HFF-Myc (cell line): ENCODE results near the gene MEGF11.

Source experiments
- DNase-seq: peaks from one replicate; pipeline ENCODE4 v3.0.0-alpha.2; 2011; ENCODE audit warnings: low read depth; ENCODE audit errors: extremely low read depth
- H3K4me3 ChIP-seq: replicated peaks from 2 replicates; pipeline ENCODE4 v1.5.1; 2011; ENCODE audit warnings: low read depth, mild to moderate bottlenecking, control low read depth, low read length
- CTCF ChIP-seq: IDR thresholded peaks from 2 replicates; pipeline ENCODE4 v1.5.1; 2012; ENCODE audit warnings: mild to moderate bottlenecking, low read depth, low read length, control low read depth; ENCODE audit errors: missing control alignments

MEGF11 gene

GRCh38 chr15:66066481-66066880, 187.1 kb downstream of the MEGF11 start:
- no peak for TF ChIP-seq CTCF
- H3K4me3 ChIP-seq = no peak overlapping the region
- DNase-seq = no peak

GRCh38 chr15:66066005-66066404, 187.5 kb downstream of the MEGF11 start:
- no peak overlapping the region for H3K4me3 ChIP-seq
- TF ChIP-seq CTCF = no peak
- no peak for DNase-seq

GRCh38 chr15:66065325-66065724, 188.2 kb downstream of the MEGF11 start:
- DNase-seq = no peak
- TF ChIP-seq CTCF = no peak
- H3K4me3 ChIP-seq = no peak overlapping the region

- DNase-seq = no peak
- no peak overlapping the region for H3K4me3 ChIP-seq
- TF ChIP-seq CTCF = no peak
These were observed 190.4 kb downstream of the MEGF11 start for GRCh38 chr15:66063147-66063546.

- no peak overlapping the region for H3K4me3 ChIP-seq
- TF ChIP-seq CTCF = no peak
- DNase-seq = no peak
These were observed 196.5 kb downstream of the MEGF11 start for GRCh38 chr15:66057089-66057488.

GRCh38 chr15:66053991-66054390, 199.6 kb downstream of the MEGF11 start:
- TF ChIP-seq CTCF = no peak
- no peak overlapping the region for H3K4me3 ChIP-seq
- no peak for DNase-seq

GRCh38 chr15:66051833-66052232, 201.7 kb downstream of the MEGF11 start:
- no peak for DNase-seq

More at GRCh38 chr15:66051833-66052232, 201.7 kb downstream of the MEGF11 start:
- TF ChIP-seq CTCF = no peak
- no peak overlapping the region for H3K4me3 ChIP-seq
